ENCODE measurements around the gene CDK6.

GRCh38 chr7:92830532-92831110 lies 5.8 kb downstream of the CDK6 start:
- TF ChIP-seq CTCF (conservative IDR thresholded peaks at IDR 0.05; ENCODE audit: low read depth in 2 of 2) (no peak), EZH2 (IDR thresholded peaks at IDR 0.05; ENCODE audit: low read depth, unreplicated experiment) (no peak), REST (IDR thresholded peaks at IDR 0.05; ENCODE audit: unreplicated experiment) (no peak), CREB1 (CRISPR knock-in tag; IDR thresholded peaks at IDR 0.05; ENCODE audit: low read depth) (no peak), POLR2AphosphoS5 (IDR thresholded peaks at IDR 0.05; ENCODE audit: low read depth) (no peak)
